BLaER1 treated with 17β-estradiol and CSF1 and Interleukin-3, amounts not matched to agents 10 nM and 100 nM (cell line): ENCODE measurements around the gene PVR.
"Not testable (repeated sequence)": the region's sequence is repeated elsewhere in the genome, so short reads cannot be mapped to it uniquely, and the experiment has no call there.

Source experiments
- H3K27ac ChIP-seq, 11 experiments: shearing (Covaris generic); formaldehyde crosslinking; 2 replicates each; pipeline ENCODE4 v1.8.1; 2022
- H3K27me3 ChIP-seq, 11 experiments: shearing (Covaris generic); formaldehyde crosslinking; 2 replicates each; pipeline ENCODE4 v1.8.1; 2022
- H3K36me3 ChIP-seq, 11 experiments: shearing (Covaris generic); formaldehyde crosslinking; 2 replicates each; pipeline ENCODE4 v1.8.1; 2022
- H3K4me1 ChIP-seq, 10 experiments: shearing (Covaris generic); formaldehyde crosslinking; 2 replicates each; pipeline ENCODE4 v1.8.1; 2022
- H3K4me2 ChIP-seq, 11 experiments: shearing (Covaris generic); formaldehyde crosslinking; 2 replicates each; pipeline ENCODE4 v1.8.1; 2022
- H3K4me3 ChIP-seq, 10 experiments: shearing (Covaris generic); formaldehyde crosslinking; 2 replicates each; pipeline ENCODE4 v1.8.1; 2022
- H3K9ac ChIP-seq, 11 experiments: shearing (Covaris generic); formaldehyde crosslinking; 2 replicates each; pipeline ENCODE4 v1.8.1; 2022
- H3K9me3 ChIP-seq, 11 experiments: shearing (Covaris generic); formaldehyde crosslinking; replicated peaks in 1 of 11; 2 replicates each; pipeline ENCODE4 v1.8.1; 2022
- H4K20me1 ChIP-seq, 11 experiments: shearing (Covaris generic); formaldehyde crosslinking; 2 replicates each; pipeline ENCODE4 v1.8.1; 2022
- Cebpa-rat ChIP-seq, 11 experiments: shearing (Covaris generic); IDR thresholded peaks; 2 replicates each; pipeline ENCODE4 v1.8.1; 2022

Gene PVR

DNA sequence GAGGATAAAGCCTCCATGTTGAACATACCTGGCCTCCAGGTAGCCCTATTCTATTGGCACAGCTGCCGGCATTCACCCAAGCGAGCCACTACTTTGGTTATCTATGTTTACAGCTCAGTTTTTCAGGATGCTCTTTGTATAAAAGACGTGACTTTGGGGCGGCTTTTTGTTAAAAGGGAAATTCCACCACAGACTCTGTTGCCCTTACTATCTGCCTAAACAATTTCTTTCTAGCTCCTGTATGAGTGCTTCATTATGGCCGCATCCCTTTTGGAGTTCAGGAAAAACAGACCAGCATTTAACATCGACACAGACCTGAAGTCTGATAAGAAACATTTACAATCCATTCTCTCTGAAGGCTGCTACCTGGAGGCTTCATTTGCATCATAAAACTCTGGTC, 39.5 kb upstream of the PVR start:
- Histone ChIP-seq H3K4me1 (peaks cover 8 to 43% (median 15%) of the 10 kb centered on the region in 10 experiments; a peak in 19 of 20 replicates), H3K27ac (no peak overlapping the region), H3K4me2 (no peak overlapping the region), H3K9ac (no peak overlapping the region), H3K4me3 (no peak overlapping the region), H3K27me3 (no peaks in the 10 kb centered on the region), H3K9me3 (peaks cover 0 to 14% (median under 1%) of the 10 kb centered on the region in 11 experiments; a peak in 3 of 22 replicates), H3K36me3 (no peaks in the 10 kb centered on the region), H4K20me1 (no peaks in the 10 kb centered on the region)
- no peak for TF ChIP-seq Cebpa-rat (IDR thresholded peaks at IDR 0.05)

DNA sequence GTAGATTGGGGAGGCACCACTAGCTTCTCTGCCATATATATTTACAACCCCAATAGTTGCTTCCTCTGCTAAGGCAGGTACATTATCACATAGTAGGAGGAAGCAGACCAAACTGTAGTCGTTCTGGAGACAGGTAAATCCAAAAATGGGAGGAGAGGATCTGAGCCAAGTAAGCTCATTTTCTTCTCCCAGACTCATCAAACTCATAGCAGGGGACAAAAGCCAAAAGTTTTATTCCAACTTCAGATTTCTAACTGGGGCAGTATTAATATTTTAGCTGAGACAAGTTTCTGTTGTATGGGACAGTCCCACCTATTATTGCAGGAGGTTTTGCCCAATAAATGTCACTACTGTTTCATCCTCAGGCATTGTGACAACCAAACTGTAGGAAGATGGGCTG, 38.2 kb upstream of the PVR start:
- Histone ChIP-seq H3K9ac (no peak overlapping the region), H3K36me3 (no peaks in the 10 kb centered on the region), H3K27me3 (no peaks in the 10 kb centered on the region), H3K4me1 (peaks cover 8 to 43% (median 15%) of the 10 kb centered on the region in 10 experiments; a peak in 19 of 20 replicates), H3K27ac (no peak overlapping the region), H3K4me2 (no peak overlapping the region), H4K20me1 (no peaks in the 10 kb centered on the region), H3K9me3 (peaks cover 0 to 11% (median 0%) of the 10 kb centered on the region in 11 experiments; a peak in 2 of 22 replicates), H3K4me3 (no peak overlapping the region)
- TF ChIP-seq Cebpa-rat (IDR thresholded peaks at IDR 0.05): no peak

DNA sequence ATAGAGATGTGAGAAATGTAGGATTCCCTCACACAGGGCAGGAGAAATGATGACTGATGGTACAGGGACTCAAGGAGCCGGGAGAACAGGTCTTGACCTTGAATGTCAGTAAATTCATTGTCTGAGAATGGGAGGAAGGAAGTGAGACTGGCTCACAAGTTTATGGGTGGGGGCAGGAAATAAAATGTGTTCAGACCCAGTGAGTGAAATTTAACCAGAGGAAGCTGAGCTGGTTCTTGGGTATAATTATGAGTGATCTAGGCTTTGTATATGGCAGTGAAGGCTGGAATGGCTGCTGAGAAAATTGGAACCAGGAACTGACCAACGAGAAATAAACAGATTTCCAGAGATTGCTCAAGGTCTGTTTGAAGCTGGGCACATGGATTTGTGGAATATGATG, 36.7 kb upstream of the PVR start:
- Histone ChIP-seq H3K27me3 (no peaks in the 10 kb centered on the region), H3K9me3 (peaks cover 0 to 11% (median 0%) of the 10 kb centered on the region in 11 experiments; a peak in 2 of 22 replicates), H3K27ac (peak overlapping the region in 5 of 11 experiments; percentile 23 to 64 (median 45); a peak in 8 of 22 replicates), H4K20me1 (no peaks in the 10 kb centered on the region), H3K4me1 (peaks cover 8 to 43% (median 15%) of the 10 kb centered on the region in 10 experiments; a peak in 19 of 20 replicates), H3K9ac (peak overlapping the region in 1 of 11 experiments; percentile 39; a peak in 1 of 22 replicates), H3K4me3 (no peak overlapping the region; a peak in 1 of 20 replicates), H3K4me2 (peak overlapping the region; percentile 19 to 80 (median 48)), H3K36me3 (no peaks in the 10 kb centered on the region)
- TF ChIP-seq Cebpa-rat (IDR thresholded peaks at IDR 0.05): no peak

DNA sequence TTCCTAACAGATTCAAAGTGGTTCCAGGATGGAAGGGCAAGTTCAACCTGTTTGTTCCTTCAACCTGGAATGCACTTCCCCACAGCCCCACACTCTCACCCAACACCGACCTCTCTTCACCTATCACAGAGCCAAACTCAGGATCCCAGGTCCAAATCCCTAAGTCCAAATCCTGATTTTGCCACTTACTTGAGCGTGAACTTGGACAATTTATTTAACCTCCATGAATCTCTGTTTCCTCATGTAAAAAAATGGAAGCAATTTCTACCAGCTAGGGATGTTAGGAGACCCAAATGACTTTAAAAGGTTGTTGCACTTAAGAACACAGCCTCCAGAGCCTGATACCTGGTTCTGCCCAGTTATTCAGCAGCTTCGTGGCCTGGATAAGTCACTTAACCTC, 35.8 kb upstream of the PVR start:
- no peaks in the 10 kb centered on the region for H4K20me1 ChIP-seq
- peak overlapping the region in 8 of 11 experiments; percentile 23 to 80 (median 68); a peak in 13 of 22 replicates for H3K4me2 ChIP-seq
- no peak overlapping the region; a peak in 1 of 22 replicates for H3K27ac ChIP-seq
- no peaks in the 10 kb centered on the region for H3K36me3 ChIP-seq
- H3K4me3 ChIP-seq: no peak overlapping the region
- no peak overlapping the region for H3K9ac ChIP-seq
- peaks cover 0 to 11% (median 0%) of the 10 kb centered on the region in 11 experiments; a peak in 2 of 22 replicates for H3K9me3 ChIP-seq
- H3K4me1 ChIP-seq: peaks cover 8 to 41% (median 15%) of the 10 kb centered on the region in 10 experiments; a peak in 19 of 20 replicates
- H3K27me3 ChIP-seq: no peaks in the 10 kb centered on the region
- no peak for TF ChIP-seq Cebpa-rat (IDR thresholded peaks at IDR 0.05)

DNA sequence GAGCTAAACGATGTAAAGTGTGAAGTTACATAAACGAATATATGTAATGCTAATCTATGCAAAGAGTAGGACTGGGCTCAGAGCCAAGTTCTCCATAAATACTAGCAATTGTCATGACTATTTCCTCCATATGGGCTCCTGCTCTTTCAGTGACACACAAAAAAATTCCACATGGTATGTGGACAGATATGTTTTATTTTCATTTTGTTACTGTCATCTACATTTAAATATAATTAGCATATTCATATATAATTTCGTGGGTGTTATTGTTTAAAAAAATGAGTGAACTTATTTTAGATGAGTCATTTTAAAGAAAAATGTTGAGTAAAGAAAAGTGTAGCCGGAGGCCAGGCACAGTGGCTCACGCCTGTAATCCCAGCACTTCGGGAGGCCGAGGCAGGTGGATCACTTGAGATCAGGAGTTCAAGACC, 35.3 kb upstream of the PVR start:
- Histone ChIP-seq H3K4me3 (no peak overlapping the region), H3K9ac (no peak overlapping the region), H3K27ac (no peak overlapping the region), H3K9me3 (peaks cover 0 to 11% (median 0%) of the 10 kb centered on the region in 11 experiments; a peak in 2 of 22 replicates), H3K36me3 (no peaks in the 10 kb centered on the region), H3K27me3 (no peaks in the 10 kb centered on the region), H4K20me1 (no peaks in the 10 kb centered on the region), H3K4me2 (peak overlapping the region in 3 of 11 experiments; percentile 77 to 80 (median 79); a peak in 7 of 22 replicates), H3K4me1 (peaks cover 8 to 36% (median 15%) of the 10 kb centered on the region in 10 experiments; a peak in 19 of 20 replicates)
- TF ChIP-seq Cebpa-rat (IDR thresholded peaks at IDR 0.05): no peak

DNA sequence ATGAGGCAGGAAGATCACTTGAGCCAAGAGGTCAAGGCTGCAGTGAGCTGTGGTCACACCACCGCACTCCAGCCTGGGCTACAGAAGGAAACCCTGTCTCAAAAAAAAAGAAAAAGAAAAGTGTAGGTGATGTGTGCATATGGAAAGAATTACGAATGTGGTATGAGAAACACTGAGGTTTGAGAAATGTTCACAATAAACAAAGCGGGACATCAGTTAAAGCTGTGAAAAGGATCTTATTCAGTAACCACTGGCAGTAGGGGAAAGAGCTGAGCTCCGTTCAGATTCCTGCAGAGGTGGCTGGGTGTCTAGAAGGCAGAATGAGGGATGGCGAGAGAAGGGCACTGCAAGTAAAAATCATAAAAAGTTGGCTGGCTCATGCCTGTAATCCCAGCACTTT, 34.5 kb upstream of the PVR start:
- Histone ChIP-seq H3K36me3 (no peaks in the 10 kb centered on the region), H3K27ac (no peak overlapping the region), H4K20me1 (no peaks in the 10 kb centered on the region), H3K4me1 (peaks cover 8 to 29% (median 15%) of the 10 kb centered on the region in 10 experiments; a peak in 19 of 20 replicates), H3K4me2 (no peak overlapping the region), H3K9ac (no peak overlapping the region), H3K9me3 (peaks cover 0 to 11% (median 0%) of the 10 kb centered on the region in 11 experiments; a peak in 2 of 22 replicates), H3K4me3 (no peak overlapping the region), H3K27me3 (no peaks in the 10 kb centered on the region)
- TF ChIP-seq Cebpa-rat (IDR thresholded peaks at IDR 0.05): no peak

DNA sequence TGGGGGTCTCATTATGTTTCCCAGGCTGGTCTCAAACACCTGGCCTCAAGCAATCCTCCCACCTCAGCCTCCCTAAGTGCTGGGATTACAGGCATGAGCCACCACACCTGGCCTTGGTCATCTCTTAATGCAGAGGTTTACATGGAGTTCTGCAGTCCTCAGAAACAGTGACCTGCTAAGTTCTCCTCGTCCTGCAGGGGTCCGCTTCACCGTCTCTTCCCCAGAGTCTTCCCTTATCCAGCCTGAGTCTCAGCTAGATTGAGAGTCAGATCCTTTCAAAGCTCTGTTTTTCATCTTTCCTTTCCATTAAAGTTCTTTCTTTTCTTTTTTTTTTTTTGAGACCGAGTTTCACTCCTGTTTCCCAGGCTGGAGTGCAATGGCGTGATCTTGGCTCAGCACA, 33.2 kb upstream of the PVR start:
- not testable (repeated sequence) for H3K4me3 ChIP-seq, H4K20me1 ChIP-seq, H3K9ac ChIP-seq, H3K27me3 ChIP-seq, H3K36me3 ChIP-seq, H3K4me2 ChIP-seq, H3K27ac ChIP-seq
- Histone ChIP-seq H3K4me1 (peaks cover 8 to 30% (median 15%) of the 10 kb centered on the region in 10 experiments; a peak in 19 of 20 replicates), H3K9me3 (peaks cover 0 to 11% (median 0%) of the 10 kb centered on the region in 11 experiments; a peak in 2 of 22 replicates)

DNA sequence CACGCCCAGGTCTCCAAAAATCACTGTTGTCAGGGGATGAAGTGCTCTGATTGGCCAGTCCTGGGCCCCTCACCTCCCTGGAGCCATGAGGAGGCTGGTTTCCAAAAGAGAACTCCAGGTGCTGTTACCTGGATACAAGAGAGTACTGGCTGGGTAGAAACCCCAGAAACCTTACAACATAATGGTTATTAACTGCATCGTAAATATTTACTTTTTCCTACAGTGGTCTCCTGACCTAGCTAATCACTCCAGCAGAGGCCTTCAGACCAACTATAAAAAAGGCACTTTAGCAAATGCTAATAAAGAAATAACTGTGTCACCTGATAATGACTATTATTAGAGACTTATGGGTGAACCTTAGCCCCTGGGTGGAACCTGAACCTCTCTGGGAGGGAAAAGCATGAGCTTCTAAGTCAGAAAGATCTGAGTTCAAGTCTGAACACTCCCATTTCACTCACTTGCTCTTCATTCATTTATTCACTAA, 31.9 kb upstream of the PVR start:
- H3K9ac ChIP-seq: no peak overlapping the region
- no peaks in the 10 kb centered on the region for H3K9me3 ChIP-seq
- H3K4me2 ChIP-seq: no peak overlapping the region
- H4K20me1 ChIP-seq: no peaks in the 10 kb centered on the region
- H3K4me3 ChIP-seq: no peak overlapping the region
- H3K4me1 ChIP-seq: peaks cover 7 to 27% (median 11%) of the 10 kb centered on the region in 10 experiments; a peak in 19 of 20 replicates
- no peak overlapping the region for H3K27ac ChIP-seq
- no peak for TF ChIP-seq Cebpa-rat (IDR thresholded peaks at IDR 0.05)
- no peaks in the 10 kb centered on the region for H3K36me3 ChIP-seq
- no peaks in the 10 kb centered on the region for H3K27me3 ChIP-seq

DNA sequence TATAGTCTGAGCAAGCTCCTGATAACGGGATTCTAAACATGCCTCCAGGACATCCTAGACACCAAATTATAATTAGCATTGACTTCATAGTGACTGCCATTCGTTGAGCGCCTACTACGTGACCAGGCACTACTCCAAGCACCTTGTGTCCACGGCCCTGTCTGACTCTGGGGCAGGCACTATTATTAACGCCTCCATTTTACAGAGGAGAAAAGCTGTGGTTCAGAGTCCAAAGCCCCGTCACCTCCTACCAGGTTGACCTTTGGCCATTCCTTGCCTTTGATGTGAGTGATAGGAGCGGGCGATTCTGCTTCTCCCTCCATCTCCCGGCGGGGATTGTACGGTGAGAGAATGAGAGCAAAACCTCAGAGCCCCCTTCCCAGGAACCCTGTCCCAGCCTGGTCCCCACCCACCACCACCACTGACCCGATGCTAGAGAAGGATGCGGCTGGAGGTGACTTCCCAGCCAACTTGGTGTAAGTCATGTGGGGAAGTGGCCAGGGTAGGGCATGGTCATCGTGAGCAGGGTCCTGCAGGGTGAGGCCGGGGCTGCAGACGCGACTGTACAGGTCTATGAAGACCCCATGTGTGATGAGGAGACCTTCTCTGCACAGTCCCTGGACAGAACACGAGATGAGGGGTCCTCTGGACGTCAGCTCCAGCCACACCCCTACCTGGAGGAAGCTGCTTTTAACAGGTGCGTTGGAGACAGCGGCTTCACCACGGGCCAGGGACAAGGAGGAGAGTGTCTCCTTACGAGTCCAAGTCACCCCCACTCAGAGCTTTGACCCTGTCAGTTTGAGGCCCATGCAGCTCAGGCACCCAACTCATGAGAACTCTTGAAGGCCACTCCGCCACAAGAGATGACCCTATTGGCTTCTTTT, 30.2 kb upstream of the PVR start, which contains the start of gene IGSF23:
TSS of gene IGSF23 (plus strand) at position 269 of the 884 bp plus-strand sequence. CDS start at position 352, 83 bp downstream.
- TF ChIP-seq Cebpa-rat (IDR thresholded peaks at IDR 0.05): no peak
- Histone ChIP-seq H4K20me1 (no peaks in the 10 kb centered on the region), H3K36me3 (no peaks in the 10 kb centered on the region), H3K9ac (no peak within 1 kb of the TSS), H3K9me3 (no peaks in the 10 kb centered on the region), H3K4me1 (peaks cover 0 to 10% (median 0%) of the 10 kb centered on the region in 10 experiments; a peak in 6 of 20 replicates), H3K4me2 (no peak within 1 kb of the TSS), H3K27ac (no peak within 1 kb of the TSS), H3K27me3 (no peaks in the 10 kb centered on the region), H3K4me3 (no peak within 1 kb of the TSS)
